Mesenchymal stem cell (in vitro differentiated cells and primary cell): ENCODE measurements around the gene SCAF11.
A peak's percentile ranks its signal among the peaks of the same experiment; 100 is the strongest.

Experiments used
- DNase-seq: peaks from one replicate; pipeline ENCODE4 v3.0.0-alpha.2; 2013
- H2AFZ ChIP-seq: one replicate; pipeline ENCODE4 v1.6.1; 2013; ENCODE audit warnings: low read depth, mild to moderate bottlenecking, control low read depth, inconsistent platforms, low read length, moderate library complexity
- H2AK5ac ChIP-seq: 2 replicates; pipeline ENCODE4 v1.6.1; 2013; ENCODE audit warnings: low read length, moderate library complexity, mild to moderate bottlenecking, inconsistent platforms; ENCODE audit not compliant: severe bottlenecking
- H2BK120ac ChIP-seq: one replicate; pipeline ENCODE4 v1.6.1; 2013; ENCODE audit warnings: low read depth, mild to moderate bottlenecking, inconsistent platforms, low read length, moderate library complexity
- H2BK12ac ChIP-seq, 2 experiments: one replicate each; pipeline ENCODE4 v1.6.1; 2013; ENCODE audit warnings: inconsistent platforms in 2 of 2, low read length in 2 of 2, mild to moderate bottlenecking in 2 of 2, moderate library complexity in 2 of 2, control low read depth in 1 of 2
- H2BK15ac ChIP-seq: one replicate; pipeline ENCODE4 v1.6.1; 2013; ENCODE audit warnings: mild to moderate bottlenecking, low read depth, inconsistent platforms; ENCODE audit not compliant: poor library complexity, severe bottlenecking
- H2BK5ac ChIP-seq: 2 replicates; pipeline ENCODE4 v1.6.1; 2013; ENCODE audit warnings: low read depth, mild to moderate bottlenecking, low read length, control low read depth, inconsistent platforms; ENCODE audit not compliant: poor library complexity, severe bottlenecking
- H3K14ac ChIP-seq, 2 experiments: one replicate each; pipeline ENCODE4 v1.6.1; 2013; ENCODE audit warnings: inconsistent platforms in 2 of 2, low read length in 2 of 2, control low read depth in 1 of 2, mild to moderate bottlenecking in 1 of 2, moderate library complexity in 1 of 2
- H3K18ac ChIP-seq, 2 experiments: one replicate each; pipeline ENCODE4 v1.6.1; 2013; ENCODE audit warnings: inconsistent platforms in 2 of 2, low read length in 2 of 2, control low read depth in 1 of 2, low read depth in 1 of 2, mild to moderate bottlenecking in 1 of 2
- H3K23ac ChIP-seq, 2 experiments: one replicate each; pipeline ENCODE4 v1.6.1; 2013; ENCODE audit warnings: inconsistent platforms in 2 of 2, low read length in 2 of 2, mild to moderate bottlenecking in 2 of 2, moderate library complexity in 2 of 2, control low read depth in 1 of 2
- H3K27ac ChIP-seq: 2 replicates; pipeline ENCODE4 v1.5.1; 2013; ENCODE audit warnings: mild to moderate bottlenecking, moderate library complexity, low read length, control low read depth, inconsistent platforms; ENCODE audit not compliant: poor library complexity, severe bottlenecking
- H3K27me3 ChIP-seq, 2 experiments: 2 replicates each; pipeline versions ENCODE4 v1.6.1 to v1.7.0; 2013; ENCODE audit warnings: low read length in 2 of 2, mild to moderate bottlenecking in 2 of 2, moderate library complexity in 2 of 2, control low read depth in 1 of 2, inconsistent platforms in 1 of 2; ENCODE audit not compliant: control insufficient read depth in 1 of 2, insufficient read depth in 1 of 2
- H3K36me3 ChIP-seq, 2 experiments: 2 replicates each; pipeline versions ENCODE4 v1.6.1 to v1.7.0; 2013; ENCODE audit warnings: low read length in 2 of 2, control low read depth in 1 of 2, inconsistent platforms in 1 of 2, low read depth in 1 of 2, mild to moderate bottlenecking in 1 of 2; ENCODE audit not compliant: insufficient read depth in 2 of 2, control insufficient read depth in 1 of 2
- H3K4ac ChIP-seq, 2 experiments: one replicate each; pipeline ENCODE4 v1.6.1; 2013; ENCODE audit warnings: inconsistent platforms in 2 of 2, low read length in 2 of 2, mild to moderate bottlenecking in 2 of 2, moderate library complexity in 2 of 2, control low read depth in 1 of 2, low read depth in 1 of 2
- H3K4me1 ChIP-seq: 2 replicates; pipeline ENCODE4 v1.6.1; 2013; ENCODE audit warnings: low read depth, low read length, control low read depth; ENCODE audit not compliant: control insufficient read depth, insufficient read depth
- H3K4me2 ChIP-seq: 2 replicates; pipeline ENCODE4 v1.6.1; 2013; ENCODE audit warnings: low read length, mild to moderate bottlenecking, inconsistent platforms; ENCODE audit not compliant: poor library complexity, severe bottlenecking
- H3K4me3 ChIP-seq, 2 experiments: 2 replicates each; pipeline versions ENCODE4 v1.5.1 to v1.7.0; 2013; ENCODE audit warnings: low read length in 2 of 2, mild to moderate bottlenecking in 2 of 2, control low read depth in 1 of 2, low read depth in 1 of 2; ENCODE audit not compliant: insufficient read depth in 1 of 2
- H3K79me1 ChIP-seq: replicated peaks from 2 replicates; pipeline ENCODE4 v1.6.1; 2013; ENCODE audit warnings: mild to moderate bottlenecking, control low read depth, low read length, inconsistent platforms; ENCODE audit not compliant: poor library complexity, severe bottlenecking
- H3K9ac ChIP-seq: 2 replicates; pipeline ENCODE4 v1.7.0; 2013; ENCODE audit warnings: mild to moderate bottlenecking, low read length, moderate library complexity
- H3K9me3 ChIP-seq: 2 replicates; pipeline ENCODE4 v1.7.0; 2013; ENCODE audit warnings: mild to moderate bottlenecking, low read length; ENCODE audit not compliant: control insufficient read depth
- H4K8ac ChIP-seq: one replicate; pipeline ENCODE4 v1.6.1; 2013; ENCODE audit warnings: inconsistent platforms, mild to moderate bottlenecking, low read length, moderate library complexity
- H4K91ac ChIP-seq: one replicate; pipeline ENCODE4 v1.6.1; 2013; ENCODE audit warnings: mild to moderate bottlenecking, low read length, inconsistent platforms
- WGBS: methylation state at CpG from one replicate; pipeline ENCODE4 v1.1.7; 2013; ENCODE audit warnings: mixed read lengths; 5-methylcytosine and 5-hydroxymethylcytosine counted together

Gene SCAF11

DNA sequence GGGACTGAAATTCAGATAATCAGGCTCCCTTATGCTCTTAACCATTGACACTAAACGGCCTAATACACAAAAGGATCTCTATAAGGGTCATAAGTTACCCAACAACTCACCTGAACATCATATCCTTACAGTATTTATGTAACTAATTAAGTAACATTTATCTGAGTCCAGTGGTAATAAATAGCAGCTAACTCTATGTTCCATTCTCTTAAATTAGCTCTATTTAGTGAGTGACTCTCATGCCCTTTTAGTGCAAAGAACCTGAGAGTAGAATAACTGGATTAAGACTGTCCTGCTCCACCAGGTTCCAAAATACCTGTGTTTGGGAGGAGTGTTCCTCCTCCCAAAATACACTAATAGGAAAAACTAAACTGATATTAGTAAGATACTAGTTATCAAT lies 9.8 kb downstream of the SCAF11 start:
- no peak overlapping the region for H2BK12ac ChIP-seq
- no peak overlapping the region for H3K14ac ChIP-seq
- H2BK5ac ChIP-seq = no peak overlapping the region
- WGBS = no CpG with 5 or more reads among the region's 1 CpG
- H3K27ac ChIP-seq = peak overlapping the region; percentile 67
- H3K36me3 ChIP-seq = peaks cover 0 to 5% of the 10 kb centered on the region in 2 experiments
- no peak overlapping the region for H3K4ac ChIP-seq
- no peak overlapping the region for H2BK120ac ChIP-seq
- no peak overlapping the region for H2AK5ac ChIP-seq
- H3K4me2 ChIP-seq = no peak overlapping the region
- no peaks in the 10 kb centered on the region for H3K27me3 ChIP-seq
- no peaks in the 10 kb centered on the region for H3K9me3 ChIP-seq
- H3K23ac ChIP-seq = no peak overlapping the region
- H3K79me1 ChIP-seq = no peaks in the 10 kb centered on the region
- no peak overlapping the region for H3K9ac ChIP-seq
- H2AFZ ChIP-seq = no peak overlapping the region
- no peak for DNase-seq
- no peak overlapping the region for H3K4me3 ChIP-seq
- H4K91ac ChIP-seq = no peak overlapping the region
- no peak overlapping the region for H3K18ac ChIP-seq
- no peak overlapping the region for H4K8ac ChIP-seq
- no peak overlapping the region for H2BK15ac ChIP-seq
- no peaks in the 10 kb centered on the region for H3K4me1 ChIP-seq

DNA sequence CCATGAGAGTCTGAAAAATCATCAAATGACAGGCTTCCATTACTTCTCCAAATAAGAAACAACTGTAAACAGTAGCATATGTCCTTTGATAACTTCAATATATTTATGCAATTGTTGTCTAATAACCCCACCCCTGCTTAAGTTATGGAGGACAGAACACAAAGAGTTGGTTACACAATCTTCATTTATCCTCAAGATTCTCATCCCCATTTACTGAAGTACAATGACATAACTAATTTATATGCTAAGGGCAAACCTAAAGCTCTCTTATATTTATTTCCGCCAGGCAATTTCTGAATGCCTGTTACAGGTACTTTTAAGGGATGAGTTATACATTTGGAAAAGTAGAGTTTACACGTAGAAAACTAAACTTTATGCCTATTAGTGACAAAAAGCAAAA lies 12.3 kb downstream of the SCAF11 start:
- Histone ChIP-seq H3K9me3 (no peaks in the 10 kb centered on the region), H2AFZ (no peak overlapping the region), H3K36me3 (no peaks in the 10 kb centered on the region), H4K8ac (no peak overlapping the region), H2BK15ac (no peak overlapping the region), H3K14ac (no peak overlapping the region), H4K91ac (no peak overlapping the region), H3K4me2 (no peak overlapping the region), H3K18ac (no peak overlapping the region), H3K27ac (no peak overlapping the region), H2BK120ac (no peak overlapping the region), H3K23ac (no peak overlapping the region), H3K4ac (no peak overlapping the region), H2BK12ac (no peak overlapping the region), H3K27me3 (no peaks in the 10 kb centered on the region), H2BK5ac (no peak overlapping the region), H3K4me1 (peaks cover 1% of the 10 kb centered on the region), H2AK5ac (no peak overlapping the region), H3K4me3 (no peak overlapping the region), H3K79me1 (no peaks in the 10 kb centered on the region), H3K9ac (no peak overlapping the region)
- no CpG with 5 or more reads among the region's 2 CpGs for WGBS
- no peak for DNase-seq

DNA sequence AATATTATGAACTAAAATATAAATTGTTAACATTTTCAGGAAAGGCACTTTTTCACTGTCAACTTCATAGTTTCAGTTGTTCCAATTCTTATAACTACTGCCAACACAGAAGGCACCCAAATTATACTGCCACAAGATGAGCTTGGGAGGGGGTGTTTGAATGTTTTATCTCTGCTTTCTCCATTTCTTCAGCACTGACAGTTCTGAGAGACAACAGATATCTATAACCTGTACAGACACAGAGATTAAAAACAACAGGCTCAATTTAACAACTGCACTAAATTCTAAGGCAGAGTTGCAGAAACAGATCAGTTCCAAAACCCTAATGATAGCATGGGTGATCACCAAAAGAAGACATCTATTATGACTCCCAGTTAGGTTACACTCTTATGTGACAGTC lies 12.8 kb downstream of the SCAF11 start:
- H3K18ac ChIP-seq = no peak overlapping the region
- no peaks in the 10 kb centered on the region for H3K79me1 ChIP-seq
- no peak overlapping the region for H3K4ac ChIP-seq
- H3K23ac ChIP-seq = no peak overlapping the region
- H3K27me3 ChIP-seq = no peaks in the 10 kb centered on the region
- H4K8ac ChIP-seq = no peak overlapping the region
- no peak overlapping the region for H3K9ac ChIP-seq
- H3K27ac ChIP-seq = no peak overlapping the region
- H2AFZ ChIP-seq = no peak overlapping the region
- H3K36me3 ChIP-seq = no peaks in the 10 kb centered on the region
- DNase-seq = no peak
- no peak overlapping the region for H2AK5ac ChIP-seq
- H3K9me3 ChIP-seq = no peaks in the 10 kb centered on the region
- no peak overlapping the region for H3K4me2 ChIP-seq
- no peak overlapping the region for H2BK5ac ChIP-seq
- no peak overlapping the region for H3K4me3 ChIP-seq
- peaks cover 1% of the 10 kb centered on the region for H3K4me1 ChIP-seq
- no peak overlapping the region for H2BK120ac ChIP-seq
- H2BK12ac ChIP-seq = no peak overlapping the region
- no peak overlapping the region for H4K91ac ChIP-seq
- no peak overlapping the region for H3K14ac ChIP-seq
- no peak overlapping the region for H2BK15ac ChIP-seq

DNA sequence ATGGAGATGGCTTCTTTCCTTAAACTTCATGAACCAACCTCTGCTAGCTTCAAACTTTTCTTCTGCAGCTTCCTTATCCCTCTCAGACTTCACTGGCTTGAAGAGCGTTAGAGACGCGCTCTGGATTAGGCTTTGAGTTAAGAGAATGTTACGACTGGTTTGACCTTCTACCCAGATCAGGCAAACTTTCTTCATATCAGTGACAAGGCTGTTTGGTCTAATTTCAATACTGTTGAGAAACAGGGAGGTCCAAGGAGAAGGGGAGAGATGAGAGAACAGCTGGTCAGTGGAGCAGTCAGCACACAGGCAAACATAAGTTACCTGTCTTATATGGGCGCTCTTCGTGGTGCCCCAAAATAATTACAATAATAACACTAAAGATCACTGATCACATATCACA lies 14.9 kb downstream of the SCAF11 start:
- H2AFZ ChIP-seq = no peak overlapping the region
- H3K79me1 ChIP-seq = no peaks in the 10 kb centered on the region
- H3K4me3 ChIP-seq = no peak overlapping the region
- DNase-seq = no peak
- H2AK5ac ChIP-seq = no peak overlapping the region
- no peaks in the 10 kb centered on the region for H3K9me3 ChIP-seq
- H3K14ac ChIP-seq = no peak overlapping the region
- no peak overlapping the region for H2BK12ac ChIP-seq
- H3K4me2 ChIP-seq = no peak overlapping the region
- H3K27me3 ChIP-seq = no peaks in the 10 kb centered on the region
- no CpG with 5 or more reads among the region's 6 CpGs for WGBS
- H3K18ac ChIP-seq = no peak overlapping the region
- H3K27ac ChIP-seq = no peak overlapping the region
- peaks cover 0 to 7% of the 10 kb centered on the region in 2 experiments for H3K36me3 ChIP-seq
- no peak overlapping the region for H2BK15ac ChIP-seq
- H3K23ac ChIP-seq = no peak overlapping the region
- no peak overlapping the region for H3K9ac ChIP-seq
- H3K4me1 ChIP-seq = peaks cover 3% of the 10 kb centered on the region
- H2BK5ac ChIP-seq = no peak overlapping the region
- no peak overlapping the region for H4K8ac ChIP-seq
- no peak overlapping the region for H3K4ac ChIP-seq
- H2BK120ac ChIP-seq = no peak overlapping the region
- no peak overlapping the region for H4K91ac ChIP-seq
